H1 (cell line): ENCODE data around the gene ADPRHL1. TPM values are rescaled to one million over a fixed set of nuclear protein-coding genes. Genes with fewer than 3 reads are reported as not detected.

Experiments used
- CTCF ChIA-PET: fragments of 300-600 bp; sonication (Branson Sonifier 250); formaldehyde crosslinking; loops from one replicate; lab custom pipeline; 2021; ENCODE audit not compliant: partially characterized antibody; lab: Charles Lee
- POLR2A ChIA-PET: fragments of 300-600 bp; sonication (Branson Sonifier 250); formaldehyde crosslinking; loops from one replicate; lab custom pipeline; 2021; ENCODE audit warnings: inconsistent platforms; ENCODE audit not compliant: partially characterized antibody; lab: Charles Lee
- DNase-seq, 2 experiments: peaks; one replicate each; pipeline versions ENCODE4 v3.0.0 to v3.0.0-alpha.2; 2010 to 2022; ENCODE audit warnings: low spot score in 2 of 2, low read depth in 1 of 2, mixed read lengths in 1 of 2
- FAIRE-seq: peaks from 2 replicates; lab custom pipeline; 2011; peaks lifted over from hg19 to GRCh38; lab: Jason Lieb, UNC
- H2AFZ ChIP-seq: 2 replicates; pipeline ENCODE4 v1.8.1; 2012; ENCODE audit warnings: low read length, inconsistent platforms
- H2AK5ac ChIP-seq: 2 replicates; pipeline ENCODE4 v1.6.1; 2013; ENCODE audit warnings: low read depth, low read length
- H2BK120ac ChIP-seq: replicated peaks from 2 replicates; pipeline ENCODE3; 2013; ENCODE audit warnings: low read depth, low read length, inconsistent platforms
- H2BK12ac ChIP-seq: 2 replicates; pipeline ENCODE4 v1.6.1; 2013; ENCODE audit warnings: low read depth, low read length
- H2BK15ac ChIP-seq: 2 replicates; pipeline ENCODE4 v1.6.1; 2013; ENCODE audit warnings: low read length
- H2BK20ac ChIP-seq: 2 replicates; pipeline ENCODE4 v1.6.1; 2013; ENCODE audit warnings: low read length
- H2BK5ac ChIP-seq: 2 replicates; pipeline ENCODE4 v1.6.1; 2013; ENCODE audit warnings: low read depth, low read length
- H3K14ac ChIP-seq: 2 replicates; pipeline ENCODE4 v1.6.1; 2013; ENCODE audit warnings: inconsistent platforms; ENCODE audit not compliant: insufficient read length
- H3K18ac ChIP-seq: 2 replicates; pipeline ENCODE4 v1.6.1; 2013; ENCODE audit warnings: low read length; ENCODE audit errors: extremely low read depth
- H3K23ac ChIP-seq: 2 replicates; pipeline ENCODE4 v1.6.1; 2013; ENCODE audit warnings: inconsistent platforms; ENCODE audit not compliant: insufficient read length
- H3K23me2 ChIP-seq: 2 replicates; pipeline ENCODE4 v1.6.1; 2013; ENCODE audit warnings: low read depth, low read length
- H3K27ac ChIP-seq: 2 replicates; pipeline ENCODE4 v1.6.1; 2011; ENCODE audit warnings: low read depth, low read length, inconsistent platforms
- H3K27me3 ChIP-seq, 4 experiments: replicated peaks in 1 of 4; 1 replicate in 1 of 4; 2 replicates in 3 of 4; pipeline versions ENCODE4 v1.6.1 to v1.8.1; 2011 to 2013; ENCODE audit warnings: low read length in 3 of 4, mild to moderate bottlenecking in 3 of 4, inconsistent platforms in 2 of 4, mixed read lengths in 2 of 4, moderate library complexity in 1 of 4; ENCODE audit not compliant: control insufficient read depth in 3 of 4, insufficient read depth in 3 of 4; ENCODE audit errors: extremely low read depth in 1 of 4
- H3K36me3 ChIP-seq, 4 experiments: 2 replicates each; pipeline versions ENCODE4 v1.6.1 to v1.8.1; 2011 to 2013; ENCODE audit warnings: mild to moderate bottlenecking in 4 of 4, low read length in 3 of 4, moderate library complexity in 2 of 4, control low read depth in 1 of 4, inconsistent platforms in 1 of 4; ENCODE audit not compliant: insufficient read depth in 4 of 4, control insufficient read depth in 2 of 4
- H3K4ac ChIP-seq: replicated peaks from 2 replicates; pipeline ENCODE3; 2013; ENCODE audit warnings: low read length, low read depth, mixed read lengths, inconsistent platforms; ENCODE audit not compliant: insufficient read length
- H3K4me1 ChIP-seq, 4 experiments: replicated peaks in 1 of 4; 1 replicate in 1 of 4; 2 replicates in 3 of 4; pipeline versions ENCODE4 v1.6.1 to v1.8.1; 2011 to 2013; ENCODE audit warnings: low read length in 3 of 4, inconsistent platforms in 2 of 4, mixed read lengths in 1 of 4; ENCODE audit not compliant: insufficient read depth in 4 of 4, control insufficient read depth in 3 of 4
- H3K4me2 ChIP-seq, 2 experiments: 2 replicates each; pipeline versions ENCODE4 v1.6.1 to v1.8.1; 2011 to 2013; ENCODE audit warnings: low read depth in 2 of 2, low read length in 2 of 2, control low read depth in 1 of 2, inconsistent platforms in 1 of 2, mild to moderate bottlenecking in 1 of 2; ENCODE audit not compliant: insufficient read depth in 1 of 2
- H3K4me3 ChIP-seq, 4 experiments: fragments of 200-600, 300-600 bp in 1 of 4; sonication (generic), shearing (Covaris generic), sonication (Bioruptor Twin) in 1 of 4; 2 replicates each; pipeline versions ENCODE4 v1.5.1 to v1.8.1; 2011 to 2016; ENCODE audit warnings: low read length in 4 of 4, low read depth in 3 of 4, control low read depth in 2 of 4, inconsistent platforms in 2 of 4, mild to moderate bottlenecking in 2 of 4, mixed read lengths in 1 of 4, moderate library complexity in 1 of 4; ENCODE audit not compliant: insufficient read depth in 2 of 4; ENCODE audit errors: extremely low read depth in 1 of 4
- H3K56ac ChIP-seq: replicated peaks from 2 replicates; pipeline ENCODE3; 2013; ENCODE audit warnings: low read depth, mild to moderate bottlenecking, mixed read lengths, low read length, inconsistent platforms; ENCODE audit not compliant: insufficient read length
- H3K79me1 ChIP-seq: 2 replicates; pipeline ENCODE4 v1.6.1; 2013; ENCODE audit warnings: low read depth, low read length, control low read depth
- H3K79me2 ChIP-seq, 2 experiments: 2 replicates each; pipeline versions ENCODE4 v1.6.1 to v1.8.1; 2012 to 2013; ENCODE audit warnings: low read length in 2 of 2, mild to moderate bottlenecking in 2 of 2, inconsistent platforms in 1 of 2; ENCODE audit not compliant: insufficient read depth in 2 of 2, control insufficient read depth in 1 of 2
- H3K9ac ChIP-seq, 4 experiments: replicated peaks in 1 of 4; 1 replicate in 1 of 4; 2 replicates in 3 of 4; pipeline versions ENCODE4 v1.6.1 to v1.8.1; 2011 to 2013; ENCODE audit warnings: low read depth in 3 of 4, low read length in 3 of 4, control low read depth in 2 of 4, mild to moderate bottlenecking in 2 of 4, moderate library complexity in 2 of 4, inconsistent platforms in 1 of 4; ENCODE audit errors: extremely low read depth in 1 of 4
- H3K9me3 ChIP-seq, 2 experiments: 2 replicates each; pipeline versions ENCODE4 v1.6.1 to v1.8.1; 2012 to 2013; ENCODE audit warnings: mild to moderate bottlenecking in 2 of 2, moderate library complexity in 2 of 2, control low read depth in 1 of 2, inconsistent platforms in 1 of 2, low read depth in 1 of 2, low read length in 1 of 2, mixed read lengths in 1 of 2; ENCODE audit not compliant: insufficient read depth in 2 of 2
- H4K20me1 ChIP-seq, 2 experiments: replicated peaks in 1 of 2; 2 replicates each; pipeline versions ENCODE3 to v1.8.1; 2011 to 2013; ENCODE audit warnings: inconsistent platforms in 2 of 2, low read length in 2 of 2, mild to moderate bottlenecking in 1 of 2; ENCODE audit not compliant: insufficient read depth in 2 of 2, control insufficient read depth in 1 of 2
- H4K5ac ChIP-seq: 2 replicates; pipeline ENCODE4 v1.6.1; 2013; ENCODE audit warnings: low read length, low read depth, mixed read lengths, inconsistent platforms; ENCODE audit not compliant: insufficient read length
- H4K8ac ChIP-seq: 2 replicates; pipeline ENCODE4 v1.8.0; 2013; ENCODE audit warnings: mild to moderate bottlenecking, moderate library complexity, low read length, inconsistent platforms; ENCODE audit not compliant: insufficient read depth; ENCODE audit errors: extremely low read depth
- H4K91ac ChIP-seq: replicated peaks from 2 replicates; pipeline ENCODE3; 2013; ENCODE audit warnings: low read length, mixed read lengths, inconsistent platforms; ENCODE audit not compliant: insufficient read length
- ASH2L ChIP-seq: fragments of 200-600, 300-600 bp; sonication (generic); IDR thresholded peaks from one replicate; pipeline ENCODE4 v1.7.1; 2017; ENCODE audit warnings: low read length
- BCL11A ChIP-seq, 2 experiments: IDR thresholded peaks; one replicate each; pipeline ENCODE4 v1.6.1; 2011; ENCODE audit warnings: low read depth in 2 of 2, low read length in 2 of 2, mild to moderate bottlenecking in 2 of 2
- CREB1 ChIP-seq: IDR thresholded peaks from 2 replicates; pipeline ENCODE4 v1.6.1; 2012; ENCODE audit warnings: inconsistent platforms
- MAFK ChIP-seq: IDR thresholded peaks from 2 replicates; pipeline ENCODE4 v1.6.1; 2012; ENCODE audit warnings: low read depth, mild to moderate bottlenecking, improper control_type of control experiment, low read length
- WGBS, 2 experiments: shearing (Covaris generic) in 1 of 2; methylation state at CpG; one replicate each; pipeline versions ENCODE4 v1.1.6 to v1.1.7; 2013 to 2015; ENCODE audit warnings: low lambda C conversion rate in 2 of 2, mixed read lengths in 2 of 2, inconsistent platforms in 1 of 2, low coverage in 1 of 2, missing lambda C conversion rate in 1 of 2; ENCODE audit not compliant: insufficient replicate concordance in 2 of 2, insufficient coverage in 1 of 2, insufficient read length in 1 of 2; ENCODE audit errors: extremely low coverage in 1 of 2, missing lambda C conversion rate in 1 of 2; 5-methylcytosine and 5-hydroxymethylcytosine counted together
- polyA plus RNA-seq, 7 experiments: library from polyadenylated mRNA; depleted of rRNA in 3 of 7; stranded (reverse) in 5 of 7; unstranded in 2 of 7; fragments of >200 nt in 5 of 7; fragments of 200-250 nt in 2 of 7; gene quantifications; 1 replicate in 5 of 7; 2 replicates in 1 of 7; 4 replicates in 1 of 7; pipeline versions ENCODE4 v1.2.1 to v1.2.3, GENCODE V29; 2011 to 2013; ENCODE audit warnings: missing spikeins in 2 of 7, mixed read lengths in 2 of 7
- total RNA-seq: library from RNA; stranded (reverse); fragmentation: NEBNext Ultra II Directional; extraction: Animal tissue kit (Norgen Biotek cat#: 25700); gene quantifications from 2 replicates; pipeline ENCODE4 v1.2.1, GENCODE V29; 2021

ADPRHL1 gene
- total and polyA plus RNA-seq, 2 of the 8 experiments (the other 6 are each of a cell fraction or from before 2014, with no cell fraction given): 0.74 to 1.7 TPM

DNA sequence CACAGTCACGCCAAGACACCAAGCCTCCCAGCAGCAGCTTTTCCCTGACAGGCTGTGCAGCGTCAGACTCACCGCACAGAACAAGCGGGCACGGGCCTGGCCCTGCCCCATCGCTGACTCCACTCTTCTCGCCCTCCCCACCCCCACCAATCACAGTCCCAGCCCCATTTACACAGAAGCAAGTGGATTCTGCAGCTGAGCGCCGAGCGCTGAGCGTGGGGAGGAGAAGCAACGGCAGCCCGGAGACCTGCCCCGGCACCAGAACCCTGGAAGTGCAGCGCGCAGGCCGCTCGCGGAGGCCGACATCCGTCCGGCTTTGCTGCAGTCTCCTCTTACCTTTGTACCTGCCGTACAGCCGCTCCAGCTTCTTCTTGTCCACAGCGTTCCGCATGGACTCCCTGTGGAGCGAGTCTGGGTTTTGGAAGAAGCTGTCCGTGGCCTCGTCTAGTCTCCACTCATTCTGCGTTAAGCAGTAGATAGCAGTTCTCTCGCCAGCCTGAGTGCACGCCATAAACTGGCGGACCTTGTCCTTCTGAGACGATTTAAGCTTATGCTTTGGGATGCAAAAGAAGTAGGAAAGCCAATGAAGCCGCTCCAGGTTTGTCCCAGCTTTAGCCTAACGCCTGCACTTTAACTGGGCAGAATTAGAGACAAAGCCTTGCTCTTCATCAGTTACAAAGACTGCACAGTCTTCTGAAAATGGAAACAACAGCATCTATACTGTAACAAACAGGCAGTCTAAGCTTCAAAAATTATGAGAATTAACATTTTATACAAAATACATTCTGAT, 30.4 kb upstream of the ADPRHL1 start:
- Histone ChIP-seq H2AFZ (no peak overlapping the region), H3K36me3 (peaks cover 0 to 18% (median 12%) of the 10 kb centered on the region in 4 experiments; a peak in 6 of 8 replicates), H3K27me3 (no peaks in the 10 kb centered on the region), H3K4me3 (no peak overlapping the region), H4K8ac (no peak overlapping the region), H3K56ac (no peak overlapping the region), H3K79me1 (peaks cover 16% of the 10 kb centered on the region), H3K14ac (no peak overlapping the region), H4K5ac (no peak overlapping the region), H3K23me2 (no peaks in the 10 kb centered on the region), H3K9ac (no peak overlapping the region), H4K20me1 (peaks cover 22 to 27% of the 10 kb centered on the region in 2 experiments), H3K9me3 (no peaks in the 10 kb centered on the region), H3K4ac (no peak overlapping the region), H3K4me2 (no peak overlapping the region), H2BK120ac (no peak overlapping the region), H3K79me2 (peaks cover 27 to 75% of the 10 kb centered on the region in 2 experiments), H2BK12ac (no peak overlapping the region), H3K23ac (no peak overlapping the region), H2BK5ac (no peak overlapping the region), H4K91ac (no peak overlapping the region), H2BK20ac (no peak overlapping the region), H3K4me1 (peaks cover 0 to 4% (median 1%) of the 10 kb centered on the region in 4 experiments; a peak in 4 of 7 replicates), H2AK5ac (no peak overlapping the region), H3K27ac (no peak overlapping the region), H2BK15ac (no peak overlapping the region), H3K18ac (no peak overlapping the region)
- ChIA-PET CTCF (interaction anchor here (0.9 to 2.1 kb wide), 6 partner anchors 9 to 78 kb away, joined by 3 to 10 read pairs (median 4); partner anchors contain the start of gene ADPRHL1), POLR2A (interaction anchor here (1.0 to 1.6 kb wide), 3 partner anchors 9 to 17 kb away, joined by 3 to 5 read pairs (median 4); no protein-coding TSS in a partner anchor)
- FAIRE-seq: no peak
- WGBS, 2 experiments: 92% methylated on average over 36 of the region's 36 CpGs; no CpG with 5 or more reads in 1 of the 2 experiments
- no peak for DNase-seq
- no peak for TF ChIP-seq CREB1
- no peak for TF ChIP-seq BCL11A (IDR thresholded peaks at IDR 0.05; ENCODE audit: low read depth in 2 of 2, low read length in 2 of 2)
- TF ChIP-seq MAFK: no peak
- TF ChIP-seq ASH2L: no peak
